HG02588 (cell line): ENCODE results near the gene FANCF.
"Not testable (repeated sequence)": the region's sequence is repeated elsewhere in the genome, so short reads cannot be mapped to it uniquely, and the experiment has no call there.

ENCODE experiments used
- ATAC-seq: cut with Tn5 transposase; IDR thresholded peaks from one replicate; pipeline ENCODE4 v1.9.1; 2021; ENCODE audit warnings: mild to moderate bottlenecking, moderate library complexity; ENCODE audit not compliant: unreplicated experiment

FANCF gene, protein sequence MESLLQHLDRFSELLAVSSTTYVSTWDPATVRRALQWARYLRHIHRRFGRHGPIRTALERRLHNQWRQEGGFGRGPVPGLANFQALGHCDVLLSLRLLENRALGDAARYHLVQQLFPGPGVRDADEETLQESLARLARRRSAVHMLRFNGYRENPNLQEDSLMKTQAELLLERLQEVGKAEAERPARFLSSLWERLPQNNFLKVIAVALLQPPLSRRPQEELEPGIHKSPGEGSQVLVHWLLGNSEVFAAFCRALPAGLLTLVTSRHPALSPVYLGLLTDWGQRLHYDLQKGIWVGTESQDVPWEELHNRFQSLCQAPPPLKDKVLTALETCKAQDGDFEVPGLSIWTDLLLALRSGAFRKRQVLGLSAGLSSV

DNA sequence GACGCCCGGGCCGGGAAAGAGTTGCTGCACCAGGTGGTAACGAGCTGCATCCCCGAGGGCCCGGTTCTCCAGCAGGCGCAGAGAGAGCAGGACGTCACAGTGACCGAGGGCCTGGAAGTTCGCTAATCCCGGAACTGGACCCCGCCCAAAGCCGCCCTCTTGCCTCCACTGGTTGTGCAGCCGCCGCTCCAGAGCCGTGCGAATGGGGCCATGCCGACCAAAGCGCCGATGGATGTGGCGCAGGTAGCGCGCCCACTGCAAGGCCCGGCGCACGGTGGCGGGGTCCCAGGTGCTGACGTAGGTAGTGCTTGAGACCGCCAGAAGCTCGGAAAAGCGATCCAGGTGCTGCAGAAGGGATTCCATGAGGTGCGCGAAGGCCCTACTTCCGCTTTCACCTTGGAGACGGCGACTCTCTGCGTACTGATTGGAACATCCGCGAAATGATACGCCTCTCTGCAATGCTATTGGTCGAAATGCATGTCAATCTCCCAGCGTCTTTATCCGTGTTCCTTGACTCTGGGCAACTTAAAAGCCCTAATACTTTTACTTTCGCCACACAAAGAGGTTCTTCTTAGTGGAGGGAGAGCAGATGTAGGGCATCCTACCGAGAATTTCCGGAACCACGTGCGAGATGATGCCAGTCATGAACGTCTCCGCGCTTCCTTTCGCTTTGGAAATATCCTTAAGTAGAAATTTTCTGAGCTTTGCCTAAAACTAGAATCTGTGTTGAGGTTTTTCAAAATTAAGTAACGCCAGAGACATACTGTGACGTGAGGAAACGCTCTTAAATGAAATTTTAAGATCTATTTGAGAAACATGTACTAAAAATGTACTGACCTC lies at the start of gene FANCF:
Gene FANCF (minus strand): TSS at position 376 of the 840 bp plus-strand sequence. CDS start 13 bp downstream, at position 363.
- peak; percentile 96 for ATAC-seq

DNA sequence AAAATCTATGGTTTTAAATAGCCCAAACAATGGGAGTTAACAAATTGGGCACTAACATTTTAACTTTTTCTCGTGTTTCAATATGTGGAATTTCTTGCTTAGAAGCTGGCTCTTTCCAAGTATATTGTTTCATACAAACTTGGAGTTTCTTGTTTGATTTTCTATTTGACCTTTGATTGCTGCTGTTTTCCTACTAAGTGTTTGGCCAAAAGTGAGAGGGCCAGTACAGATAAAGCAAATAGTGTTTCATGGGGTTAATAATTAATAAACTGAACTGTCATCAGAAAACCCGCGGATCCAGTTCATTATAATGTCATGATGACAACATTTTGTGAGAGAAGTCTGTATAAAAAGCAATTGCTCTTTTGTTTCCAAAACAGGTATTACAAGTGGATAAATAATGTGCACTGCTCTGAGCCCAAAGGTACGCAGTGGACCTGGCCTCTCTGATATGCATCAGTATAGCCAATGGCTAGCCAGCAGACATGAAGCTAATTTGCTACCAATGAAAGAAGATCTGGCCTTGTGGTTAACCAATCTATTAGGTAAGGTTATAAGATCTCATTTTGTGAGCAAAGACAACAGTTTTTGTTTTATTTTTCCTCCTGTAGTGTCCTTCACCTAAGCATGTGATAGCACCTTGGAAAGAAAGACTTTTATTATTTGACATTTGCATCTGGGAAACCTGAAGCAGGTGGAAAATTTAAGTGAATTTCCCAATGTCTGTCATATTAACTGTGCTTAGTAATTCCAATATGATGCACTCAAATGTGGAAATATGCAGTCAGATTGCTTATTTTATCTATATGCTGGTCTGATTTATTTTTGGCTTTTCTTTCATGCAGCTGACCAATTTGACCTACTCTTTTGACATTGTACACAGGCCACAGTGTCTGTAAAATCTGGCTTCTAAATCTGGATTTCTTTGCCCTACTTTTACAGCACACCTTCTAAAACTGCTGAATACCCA lies 49.1 kb upstream of the FANCF start:
- no peak for ATAC-seq

- no peak for ATAC-seq
These were observed 46.1 kb upstream of the FANCF start for GRCh38 chr11:22671751-22672150.

DNA sequence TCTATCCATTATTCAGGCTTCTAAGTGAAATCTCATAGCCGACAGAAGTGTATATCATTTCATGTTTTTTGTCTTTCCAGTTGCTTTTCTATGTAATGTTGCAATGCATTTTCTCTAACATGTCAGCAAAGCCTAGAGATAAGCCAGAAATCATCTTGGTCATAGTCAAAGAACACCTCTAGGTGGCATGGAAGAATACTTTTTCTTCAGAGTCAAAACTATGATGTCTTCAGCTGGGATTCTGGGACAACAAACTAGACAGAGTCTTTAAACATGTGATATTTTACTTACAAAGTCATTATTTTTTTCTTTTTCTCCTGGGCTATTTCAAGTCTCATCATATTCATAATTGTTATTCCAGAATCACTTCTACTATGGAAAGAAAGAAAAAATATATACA lies 45.2 kb upstream of the FANCF start:
- ATAC-seq: peak; percentile 29

GRCh38 chr11:22669368-22669767 lies 43.7 kb upstream of the FANCF start:
- no peak for ATAC-seq

- ATAC-seq: peak; percentile 35
These were observed 42.6 kb upstream of the FANCF start for GRCh38 chr11:22668005-22668796.

DNA sequence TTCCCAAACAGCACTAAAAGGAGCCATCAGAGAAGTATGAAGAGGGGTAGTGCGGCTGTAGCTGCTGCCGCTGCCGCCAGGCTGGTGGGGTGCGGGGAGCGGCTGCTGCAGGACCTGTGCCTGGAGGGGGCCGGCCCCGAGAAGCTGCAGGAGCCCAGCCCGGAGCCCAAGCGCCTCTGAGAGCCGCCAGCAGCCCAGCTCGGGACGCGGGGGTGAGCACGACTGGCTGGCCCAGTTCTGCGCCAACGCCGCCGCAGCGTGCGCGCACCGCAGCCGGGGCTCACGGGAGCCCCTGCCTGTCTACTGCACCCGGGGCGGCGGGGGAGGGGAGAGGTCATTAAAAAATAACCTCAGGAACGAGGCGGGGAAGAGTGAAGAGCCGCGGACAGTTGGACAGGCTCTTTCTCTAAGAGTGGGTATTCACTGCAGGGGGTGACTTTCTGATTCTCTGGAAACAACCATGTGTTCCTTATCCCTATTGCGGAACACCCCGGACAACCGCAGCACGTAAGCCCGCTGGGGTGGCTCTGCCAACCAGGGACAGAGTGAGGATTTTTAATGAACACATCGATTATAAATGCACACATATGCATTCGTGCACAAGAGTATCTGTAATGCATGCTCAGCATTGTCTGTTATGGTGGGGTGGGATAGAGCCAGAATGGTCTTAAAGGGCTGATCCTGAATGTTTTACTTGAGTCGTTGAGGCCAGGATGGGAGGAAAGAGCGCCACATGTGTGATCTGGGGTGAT lies 41.2 kb upstream of the FANCF start:
- peak; percentile 61 for ATAC-seq

DNA sequence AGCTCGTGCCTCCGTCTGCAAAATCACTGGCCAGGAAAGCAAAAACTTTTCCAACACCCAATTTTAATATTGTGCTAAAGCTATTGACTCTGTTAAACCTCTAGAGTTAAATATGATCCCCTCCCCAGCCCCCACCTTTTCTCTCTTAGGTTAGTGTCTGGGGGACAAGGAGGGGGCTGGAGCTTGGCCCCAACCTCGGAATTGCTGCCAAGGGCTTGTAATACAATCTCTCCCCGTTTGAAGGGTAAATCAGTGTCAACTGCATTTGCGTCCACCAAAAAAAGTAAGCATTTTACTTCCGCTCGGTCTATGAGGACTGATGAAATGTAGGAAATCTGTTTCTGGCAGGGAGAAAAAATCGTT lies 40.7 kb upstream of the FANCF start, which contains the start of gene GAS2:
Gene GAS2 (plus strand): TSS at position 287 of the 363 bp plus-strand sequence. CDS start 8,259 bp downstream, outside the sequence.
- ATAC-seq: peak; percentile 8

DNA sequence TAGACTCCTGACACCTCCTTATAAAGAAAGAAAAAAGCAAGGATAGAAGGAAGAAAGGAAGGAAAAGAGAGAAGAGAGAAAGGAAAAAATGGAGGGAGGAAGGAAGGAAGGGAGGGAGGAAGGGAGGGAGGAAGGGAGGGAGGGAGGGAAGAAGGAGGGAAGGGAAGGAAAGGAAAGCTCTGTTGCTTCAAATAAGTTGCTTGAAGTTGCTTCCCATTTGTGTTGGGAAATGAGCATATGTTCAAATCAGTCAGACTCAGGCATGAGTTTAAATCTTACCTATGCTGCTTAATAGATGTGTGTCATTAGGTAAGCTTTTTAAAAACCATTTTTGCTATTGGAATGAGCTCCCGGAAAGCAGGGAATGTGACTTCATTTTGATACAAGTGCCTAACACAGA lies 34.2 kb upstream of the FANCF start:
- no peak for ATAC-seq

- peak; percentile 93 for ATAC-seq
These were observed 31.6 kb upstream of the FANCF start for GRCh38 chr11:22657101-22657694.

DNA sequence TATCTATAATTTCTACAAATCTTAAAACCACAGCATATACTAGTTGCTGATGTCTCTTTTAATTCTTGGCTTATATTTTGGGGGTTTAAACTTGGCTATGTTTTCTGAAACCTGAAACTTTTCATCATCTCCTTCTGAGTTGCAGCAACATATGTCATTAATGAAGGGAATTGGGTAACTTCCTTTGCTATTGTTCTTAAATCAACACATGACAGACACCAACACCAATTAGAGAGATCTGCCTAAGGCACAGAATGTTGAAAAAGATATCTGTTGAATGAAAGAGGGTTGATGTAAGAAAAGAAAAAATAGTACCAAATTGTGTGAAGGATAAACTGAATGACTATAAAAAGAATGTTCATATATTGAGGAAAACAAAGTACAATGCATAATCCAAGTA lies 30.5 kb upstream of the FANCF start:
- no peak for ATAC-seq

DNA sequence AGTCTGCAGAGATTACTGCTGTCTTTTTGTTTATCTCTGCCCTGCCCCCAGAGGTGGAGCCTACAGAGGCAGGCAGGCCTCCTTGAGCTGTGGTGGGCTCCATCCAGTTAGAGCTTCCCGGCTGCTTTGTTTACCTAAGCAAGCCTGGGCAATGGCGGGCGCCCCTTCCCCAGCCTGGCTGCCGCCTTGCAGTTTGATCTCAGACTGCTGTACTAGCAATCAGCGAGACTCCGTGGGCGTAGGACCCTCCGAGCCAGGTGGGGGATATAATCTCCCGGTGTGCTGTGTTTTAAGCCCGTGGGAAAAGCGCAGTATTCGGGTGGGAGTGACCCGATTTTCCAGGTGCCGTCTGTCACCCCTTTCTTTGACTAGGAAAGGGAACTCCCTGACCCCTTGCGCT lies 26.7 kb upstream of the FANCF start:
- not testable (repeated sequence) for ATAC-seq

GRCh38 chr11:22641559-22641958 lies 15.9 kb upstream of the FANCF start:
- ATAC-seq: no peak

DNA sequence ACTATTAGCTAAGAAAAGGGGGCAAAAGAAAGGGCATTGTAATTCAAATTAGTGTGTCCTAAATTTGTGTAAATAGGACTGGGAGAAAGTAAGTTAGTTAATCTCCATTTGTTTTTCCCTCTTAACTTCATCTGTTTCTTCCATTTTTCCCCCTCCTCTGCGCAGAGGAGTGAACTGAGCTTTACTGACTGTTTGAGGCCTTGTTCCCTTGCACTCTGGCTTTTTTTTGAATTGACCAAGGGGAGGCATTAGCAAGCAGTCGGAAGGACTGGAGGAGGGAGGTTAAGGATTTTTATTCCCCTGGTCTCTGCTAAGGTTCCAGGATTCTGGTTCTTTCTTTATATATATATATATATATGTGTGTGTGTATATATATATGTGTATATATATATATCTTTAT lies 15.2 kb upstream of the FANCF start:
- ATAC-seq: no peak

- ATAC-seq: no peak
These were observed 10.1 kb upstream of the FANCF start for GRCh38 chr11:22635689-22636088.

DNA sequence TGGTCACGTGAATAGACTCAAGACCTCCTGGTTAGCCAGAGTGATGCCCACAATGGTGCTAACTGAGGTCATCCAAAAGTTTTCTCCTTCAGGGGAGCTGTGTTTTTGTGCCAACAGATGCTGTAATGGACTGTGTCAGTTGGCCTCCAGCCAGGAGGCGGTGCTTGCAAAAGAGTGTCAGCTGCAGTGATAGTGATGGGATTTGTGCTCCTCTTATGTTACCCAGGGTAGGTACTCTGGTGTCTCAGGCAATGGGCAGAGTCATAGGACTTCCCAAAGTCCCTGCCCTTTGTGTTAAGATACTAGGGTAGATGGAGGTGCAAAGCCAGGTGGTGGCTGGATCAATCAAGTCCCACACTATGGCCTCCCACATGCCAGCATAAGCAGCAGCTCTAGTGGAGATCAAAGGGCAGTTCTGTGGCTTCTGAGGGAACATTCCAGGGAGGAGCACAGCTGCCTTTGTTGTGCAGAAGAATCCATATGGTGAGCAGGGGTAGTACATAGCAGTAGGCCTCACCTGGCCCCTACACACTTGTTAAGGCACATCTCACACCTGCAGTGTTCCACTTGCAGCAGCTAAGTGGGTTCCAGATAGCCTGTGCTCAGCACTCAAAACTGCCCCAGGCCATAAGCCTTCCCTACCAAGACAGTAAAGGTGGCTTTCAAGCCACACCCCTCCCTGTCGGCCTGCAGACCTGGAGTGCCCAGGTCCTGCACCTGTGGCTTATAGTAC lies 9.4 kb upstream of the FANCF start:
- ATAC-seq: no peak

- ATAC-seq: no peak
These were observed 7.8 kb upstream of the FANCF start for GRCh38 chr11:22633354-22633902.

GRCh38 chr11:22627421-22627820 lies 1.8 kb upstream of the FANCF start:
- no peak for ATAC-seq
